ENCODE measurements around the gene ENKD1.

ENKD1 gene

GRCh38 chr16:67664258-67664657, 2.3 kb downstream of the ENKD1 start:
- no peak for DNase-seq (ENCODE audit: low read depth)
- in situ Hi-C loops (cut with HindIII; ENCODE audit: low sequenced_read_pairs): no loop called here
- H3K4me3 ChIP-seq (ENCODE audit: low read depth, low read length): no peak overlapping the region
- TF ChIP-seq, protein P1, sequence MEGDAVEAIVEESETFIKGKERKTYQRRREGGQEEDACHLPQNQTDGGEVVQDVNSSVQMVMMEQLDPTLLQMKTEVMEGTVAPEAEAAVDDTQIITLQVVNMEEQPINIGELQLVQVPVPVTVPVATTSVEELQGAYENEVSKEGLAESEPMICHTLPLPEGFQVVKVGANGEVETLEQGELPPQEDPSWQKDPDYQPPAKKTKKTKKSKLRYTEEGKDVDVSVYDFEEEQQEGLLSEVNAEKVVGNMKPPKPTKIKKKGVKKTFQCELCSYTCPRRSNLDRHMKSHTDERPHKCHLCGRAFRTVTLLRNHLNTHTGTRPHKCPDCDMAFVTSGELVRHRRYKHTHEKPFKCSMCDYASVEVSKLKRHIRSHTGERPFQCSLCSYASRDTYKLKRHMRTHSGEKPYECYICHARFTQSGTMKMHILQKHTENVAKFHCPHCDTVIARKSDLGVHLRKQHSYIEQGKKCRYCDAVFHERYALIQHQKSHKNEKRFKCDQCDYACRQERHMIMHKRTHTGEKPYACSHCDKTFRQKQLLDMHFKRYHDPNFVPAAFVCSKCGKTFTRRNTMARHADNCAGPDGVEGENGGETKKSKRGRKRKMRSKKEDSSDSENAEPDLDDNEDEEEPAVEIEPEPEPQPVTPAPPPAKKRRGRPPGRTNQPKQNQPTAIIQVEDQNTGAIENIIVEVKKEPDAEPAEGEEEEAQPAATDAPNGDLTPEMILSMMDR (IDR thresholded peaks at IDR 0.05; ENCODE audit: low read depth, low read length, missing control alignments): no peak

GRCh38 chr16:67663877-67664222, 2.7 kb downstream of the ENKD1 start:
- DNase-seq (ENCODE audit: low read depth): no peak
- in situ Hi-C loops (cut with HindIII; ENCODE audit: low sequenced_read_pairs): no loop called here
- TF ChIP-seq, protein P1 (IDR thresholded peaks at IDR 0.05; ENCODE audit: low read depth, low read length, missing control alignments): no peak
- H3K4me3 ChIP-seq (ENCODE audit: low read depth, low read length): no peak overlapping the region

- DNase-seq (ENCODE audit: low read depth): no peak
- H3K4me3 ChIP-seq (ENCODE audit: low read depth, low read length): no peak overlapping the region
- in situ Hi-C loops (cut with HindIII; ENCODE audit: low sequenced_read_pairs): no loop called here
- TF ChIP-seq, protein P1 (IDR thresholded peaks at IDR 0.05; ENCODE audit: low read depth, low read length, missing control alignments): peak; percentile 37
Measured at GRCh38 chr16:67663151-67663876, 3.2 kb downstream of the ENKD1 start.

GRCh38 chr16:67662653-67663010, 3.9 kb downstream of the ENKD1 start:
- TF ChIP-seq, protein P1 (IDR thresholded peaks at IDR 0.05; ENCODE audit: low read depth, low read length, missing control alignments): no peak
- no peak for DNase-seq (ENCODE audit: low read depth)
- in situ Hi-C loops (cut with HindIII; ENCODE audit: low sequenced_read_pairs): no loop called here
- no peak overlapping the region for H3K4me3 ChIP-seq (ENCODE audit: low read depth, low read length)

DNA sequence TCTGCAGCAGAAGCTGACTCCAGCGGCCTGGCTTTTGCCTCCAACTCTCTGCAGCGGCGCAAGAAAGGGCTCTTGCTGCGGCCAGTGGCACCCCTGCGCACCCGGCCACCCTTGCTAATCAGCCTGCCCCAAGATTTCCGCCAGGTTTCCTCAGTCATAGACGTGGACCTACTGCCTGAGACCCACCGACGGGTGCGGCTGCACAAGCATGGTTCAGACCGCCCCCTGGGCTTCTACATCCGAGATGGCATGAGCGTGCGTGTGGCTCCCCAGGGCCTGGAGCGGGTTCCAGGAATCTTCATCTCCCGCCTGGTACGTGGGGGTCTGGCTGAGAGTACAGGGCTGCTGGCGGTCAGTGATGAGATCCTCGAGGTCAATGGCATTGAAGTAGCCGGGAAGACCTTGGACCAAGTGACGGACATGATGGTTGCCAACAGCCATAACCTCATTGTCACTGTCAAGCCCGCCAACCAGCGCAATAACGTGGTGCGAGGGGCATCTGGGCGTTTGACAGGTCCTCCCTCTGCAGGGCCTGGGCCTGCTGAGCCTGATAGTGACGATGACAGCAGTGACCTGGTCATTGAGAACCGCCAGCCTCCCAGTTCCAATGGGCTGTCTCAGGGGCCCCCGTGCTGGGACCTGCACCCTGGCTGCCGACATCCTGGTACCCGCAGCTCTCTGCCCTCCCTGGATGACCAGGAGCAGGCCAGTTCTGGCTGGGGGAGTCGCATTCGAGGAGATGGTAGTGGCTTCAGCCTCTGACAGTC, 4.5 kb downstream of the ENKD1 start:
- TF ChIP-seq, protein P1 (IDR thresholded peaks at IDR 0.05; ENCODE audit: low read depth, low read length, missing control alignments): no peak
- DNase-seq (ENCODE audit: low read depth): no peak
- no peak overlapping the region for H3K4me3 ChIP-seq (ENCODE audit: low read depth, low read length)
- in situ Hi-C loops (cut with HindIII; ENCODE audit: low sequenced_read_pairs): no loop called here

GRCh38 chr16:67661101-67661761, 5.3 kb downstream of the ENKD1 start:
- TF ChIP-seq, protein P1 (IDR thresholded peaks at IDR 0.05; ENCODE audit: low read depth, low read length, missing control alignments): no peak
- peak overlapping the region; percentile 90 for H3K4me3 ChIP-seq (ENCODE audit: low read depth, low read length)
- in situ Hi-C loops (cut with HindIII; ENCODE audit: low sequenced_read_pairs): no loop called here
- peak; percentile 27 for DNase-seq (ENCODE audit: low read depth)
